Measurements from ENCODE around the gene TBX18.
A peak's percentile ranks its signal among the peaks of the same experiment; 100 is the strongest.

The TBX18 gene

GRCh38 chr6:84764332-84765049, at the start of gene TBX18:
TSS of gene TBX18 (minus strand) at chr6:84764598. CDS start at chr6:84764181, 417 bp downstream.
- in situ Hi-C loops (cut with MboI; ENCODE audit: low pct_unique_long_range_greater_than_20kb, low sequenced_read_pairs), result no loop called here
- DNase-seq, result peak; percentile 18

- no peak for DNase-seq
- in situ Hi-C loops (cut with MboI; ENCODE audit: low pct_unique_long_range_greater_than_20kb, low sequenced_read_pairs), result no loop called here
Measured at GRCh38 chr6:84811351-84811750, 47.0 kb upstream of the TBX18 start.

GRCh38 chr6:84809455-84809854, 45.1 kb upstream of the TBX18 start:
- in situ Hi-C loops (cut with MboI; ENCODE audit: low pct_unique_long_range_greater_than_20kb, low sequenced_read_pairs), result no loop called here
- no peak for DNase-seq

- in situ Hi-C loops (cut with MboI; ENCODE audit: low pct_unique_long_range_greater_than_20kb, low sequenced_read_pairs), result no loop called here
- DNase-seq, result no peak
Measured at GRCh38 chr6:84808491-84809061, 44.2 kb upstream of the TBX18 start.

GRCh38 chr6:84805145-84805544, 40.7 kb upstream of the TBX18 start:
- no peak for DNase-seq
- in situ Hi-C loops (cut with MboI; ENCODE audit: low pct_unique_long_range_greater_than_20kb, low sequenced_read_pairs), result no loop called here

GRCh38 chr6:84804720-84805119, 40.3 kb upstream of the TBX18 start:
- in situ Hi-C loops (cut with MboI; ENCODE audit: low pct_unique_long_range_greater_than_20kb, low sequenced_read_pairs), result no loop called here
- DNase-seq, result no peak

GRCh38 chr6:84801250-84801649, 36.9 kb upstream of the TBX18 start:
- in situ Hi-C loops (cut with MboI; ENCODE audit: low pct_unique_long_range_greater_than_20kb, low sequenced_read_pairs), result no loop called here
- DNase-seq, result no peak

- DNase-seq, result no peak
- in situ Hi-C loops (cut with MboI; ENCODE audit: low pct_unique_long_range_greater_than_20kb, low sequenced_read_pairs), result no loop called here
Measured at GRCh38 chr6:84798257-84798656, 33.9 kb upstream of the TBX18 start.

GRCh38 chr6:84796343-84796742, 31.9 kb upstream of the TBX18 start:
- DNase-seq, result no peak
- in situ Hi-C loops (cut with MboI; ENCODE audit: low pct_unique_long_range_greater_than_20kb, low sequenced_read_pairs), result no loop called here

- in situ Hi-C loops (cut with MboI; ENCODE audit: low pct_unique_long_range_greater_than_20kb, low sequenced_read_pairs), result no loop called here
- DNase-seq, result no peak
Measured at GRCh38 chr6:84791927-84792326, 27.5 kb upstream of the TBX18 start.

- DNase-seq, result peak; percentile 64
Measured at GRCh38 chr6:84791233-84791632, 26.8 kb upstream of the TBX18 start.

GRCh38 chr6:84789170-84789569, 24.8 kb upstream of the TBX18 start:
- no peak for DNase-seq
- in situ Hi-C loops (cut with MboI; ENCODE audit: low pct_unique_long_range_greater_than_20kb, low sequenced_read_pairs), result no loop called here

More at GRCh38 chr6:84791233-84791632, 26.8 kb upstream of the TBX18 start:
- in situ Hi-C loops (cut with MboI; ENCODE audit: low pct_unique_long_range_greater_than_20kb, low sequenced_read_pairs), result no loop called here

- in situ Hi-C loops (cut with MboI; ENCODE audit: low pct_unique_long_range_greater_than_20kb, low sequenced_read_pairs), result no loop called here
- DNase-seq, result no peak
Measured at GRCh38 chr6:84788689-84789088, 24.3 kb upstream of the TBX18 start.

GRCh38 chr6:84785671-84786070, 21.3 kb upstream of the TBX18 start:
- DNase-seq, result no peak
- in situ Hi-C loops (cut with MboI; ENCODE audit: low pct_unique_long_range_greater_than_20kb, low sequenced_read_pairs), result no loop called here

- in situ Hi-C loops (cut with MboI; ENCODE audit: low pct_unique_long_range_greater_than_20kb, low sequenced_read_pairs), result no loop called here
- DNase-seq, result no peak
Measured at GRCh38 chr6:84779917-84780316, 15.5 kb upstream of the TBX18 start.

- in situ Hi-C loops (cut with MboI; ENCODE audit: low pct_unique_long_range_greater_than_20kb, low sequenced_read_pairs), result no loop called here
- DNase-seq, result no peak
Measured at GRCh38 chr6:84779380-84779779, 15.0 kb upstream of the TBX18 start.

- in situ Hi-C loops (cut with MboI; ENCODE audit: low pct_unique_long_range_greater_than_20kb, low sequenced_read_pairs), result no loop called here
- no peak for DNase-seq
Measured at GRCh38 chr6:84777888-84778287, 13.5 kb upstream of the TBX18 start.

GRCh38 chr6:84776392-84776791, 12.0 kb upstream of the TBX18 start:
- in situ Hi-C loops (cut with MboI; ENCODE audit: low pct_unique_long_range_greater_than_20kb, low sequenced_read_pairs), result no loop called here
- DNase-seq, result no peak

GRCh38 chr6:84775751-84776150, 11.4 kb upstream of the TBX18 start:
- in situ Hi-C loops (cut with MboI; ENCODE audit: low pct_unique_long_range_greater_than_20kb, low sequenced_read_pairs), result no loop called here
- no peak for DNase-seq

GRCh38 chr6:84774985-84775284, 10.5 kb upstream of the TBX18 start:
- in situ Hi-C loops (cut with MboI; ENCODE audit: low pct_unique_long_range_greater_than_20kb, low sequenced_read_pairs), result no loop called here
- DNase-seq, result no peak

Measured in KBM-7 (cell line).